HuH-7.5 (cell line): Measurements from ENCODE around the gene PPP2R5E.
"Not testable (repeated sequence)": the region's sequence is repeated elsewhere in the genome, so short reads cannot be mapped to it uniquely, and the experiment has no call there.

Source experiments
- DNase-seq: peaks from one replicate; pipeline ENCODE4 v3.0.0; 2011; ENCODE audit warnings: low spot score

Gene PPP2R5E

GRCh38 chr14:63375769-63376168 is 167.4 kb downstream of the PPP2R5E start:
- no peak for DNase-seq

DNA sequence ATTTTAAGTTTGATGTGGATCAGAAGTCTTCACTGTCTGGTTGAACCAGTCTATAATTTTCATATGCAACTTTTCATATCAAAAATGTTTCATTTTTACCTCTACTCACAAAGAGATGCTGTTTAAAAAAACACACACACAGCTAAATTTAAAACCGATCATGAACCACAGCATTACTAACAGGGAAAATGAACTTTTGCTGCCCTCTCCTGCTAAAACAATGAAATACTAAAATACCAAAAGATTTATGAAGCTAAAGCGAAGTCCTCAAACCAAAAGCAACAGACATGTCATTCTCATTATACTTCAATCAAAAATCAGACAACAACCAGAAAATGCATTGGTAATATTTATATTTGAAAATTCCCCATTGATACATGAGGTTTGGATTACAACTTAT is 171.6 kb downstream of the PPP2R5E start:
- not testable (repeated sequence) for DNase-seq

GRCh38 chr14:63371033-63371432 is 172.1 kb downstream of the PPP2R5E start:
- no peak for DNase-seq

- no peak for DNase-seq
These were observed 175.3 kb downstream of the PPP2R5E start for GRCh38 chr14:63367742-63368364.

DNA sequence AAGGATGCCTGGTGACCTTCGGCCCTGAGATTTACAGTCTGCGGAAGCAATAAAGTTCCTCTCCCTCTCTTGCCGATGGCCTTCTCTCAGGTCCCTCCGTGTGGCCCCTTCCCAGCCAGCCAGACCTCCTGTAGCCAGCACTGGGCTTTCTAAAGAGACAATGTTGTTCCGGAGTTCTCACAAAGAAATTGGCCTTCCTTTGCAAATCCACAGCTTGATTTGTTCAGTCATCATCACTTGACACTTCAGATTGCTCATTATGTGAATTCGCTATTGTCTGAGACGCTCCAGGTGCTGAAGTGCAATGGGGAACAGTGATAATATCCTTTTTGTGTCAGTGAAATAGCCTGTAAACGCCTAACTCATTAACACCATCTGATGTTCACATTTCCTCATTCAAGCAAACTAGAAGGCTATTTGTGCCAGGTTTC is 180.8 kb downstream of the PPP2R5E start:
- DNase-seq, result no peak

DNA sequence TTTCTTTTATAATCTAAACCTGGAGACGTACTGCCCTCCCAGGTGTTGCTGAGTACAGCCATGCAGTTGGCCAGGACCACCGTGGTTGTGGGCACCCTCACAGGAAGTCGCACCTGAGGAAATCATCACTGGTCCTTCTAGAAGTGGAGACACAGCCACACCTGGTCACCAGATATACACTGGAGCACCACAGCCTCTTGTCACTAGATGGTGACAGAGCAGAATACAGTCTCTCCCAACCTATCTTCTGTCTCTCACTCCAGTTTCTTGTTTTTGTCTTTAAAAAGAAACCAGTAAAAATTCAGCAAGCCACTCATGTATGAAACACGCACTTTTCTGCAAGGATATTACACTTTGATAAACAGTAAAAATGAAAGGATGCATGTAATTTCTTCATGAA is 181.4 kb downstream of the PPP2R5E start:
- DNase-seq, result no peak

DNA sequence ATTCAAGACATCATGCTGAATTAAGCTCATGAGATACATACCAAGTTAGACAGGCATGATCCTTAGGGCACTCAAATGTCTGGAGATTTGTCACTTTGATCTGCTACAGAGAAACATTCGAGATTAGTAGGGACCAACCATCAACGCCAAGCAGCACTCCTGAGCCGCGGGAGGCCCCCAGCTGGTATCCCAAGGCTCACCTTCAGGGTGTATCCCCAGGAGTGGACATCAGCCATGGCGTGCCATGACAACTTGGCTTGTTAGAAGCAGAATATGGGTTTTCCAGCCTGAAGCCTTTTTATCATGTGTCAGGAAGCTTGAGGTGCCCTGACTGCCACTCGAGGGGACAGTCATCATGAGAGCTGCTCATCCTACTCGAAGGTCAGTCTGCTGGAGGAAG is 185.3 kb downstream of the PPP2R5E start:
- no peak for DNase-seq

GRCh38 chr14:63345826-63346225 is 197.4 kb downstream of the PPP2R5E start:
- DNase-seq, result no peak

- DNase-seq, result no peak
These were observed 198.8 kb downstream of the PPP2R5E start for GRCh38 chr14:63344336-63344735.

GRCh38 chr14:63343878-63344277 is 199.3 kb downstream of the PPP2R5E start:
- DNase-seq, result no peak

DNA sequence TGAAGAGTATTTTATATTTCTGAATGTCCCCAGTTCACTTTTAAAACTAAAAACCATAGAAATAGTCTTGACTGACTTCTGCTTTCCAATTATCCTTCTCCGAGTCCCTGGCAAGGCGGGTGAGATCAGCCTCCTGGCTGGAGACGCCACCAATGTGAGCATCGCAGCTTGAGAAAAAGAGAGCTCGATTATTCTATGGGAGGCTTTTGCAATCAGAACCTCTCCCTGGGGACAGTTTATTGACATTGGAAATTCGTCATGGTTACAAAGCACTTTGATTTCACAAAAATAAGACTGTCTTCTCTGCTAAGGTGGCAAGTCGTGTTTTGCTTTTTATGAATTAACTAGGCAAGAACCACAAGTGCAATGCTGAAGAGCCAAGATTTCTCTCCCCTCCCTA is 200.8 kb downstream of the PPP2R5E start:
- DNase-seq, result no peak

DNA sequence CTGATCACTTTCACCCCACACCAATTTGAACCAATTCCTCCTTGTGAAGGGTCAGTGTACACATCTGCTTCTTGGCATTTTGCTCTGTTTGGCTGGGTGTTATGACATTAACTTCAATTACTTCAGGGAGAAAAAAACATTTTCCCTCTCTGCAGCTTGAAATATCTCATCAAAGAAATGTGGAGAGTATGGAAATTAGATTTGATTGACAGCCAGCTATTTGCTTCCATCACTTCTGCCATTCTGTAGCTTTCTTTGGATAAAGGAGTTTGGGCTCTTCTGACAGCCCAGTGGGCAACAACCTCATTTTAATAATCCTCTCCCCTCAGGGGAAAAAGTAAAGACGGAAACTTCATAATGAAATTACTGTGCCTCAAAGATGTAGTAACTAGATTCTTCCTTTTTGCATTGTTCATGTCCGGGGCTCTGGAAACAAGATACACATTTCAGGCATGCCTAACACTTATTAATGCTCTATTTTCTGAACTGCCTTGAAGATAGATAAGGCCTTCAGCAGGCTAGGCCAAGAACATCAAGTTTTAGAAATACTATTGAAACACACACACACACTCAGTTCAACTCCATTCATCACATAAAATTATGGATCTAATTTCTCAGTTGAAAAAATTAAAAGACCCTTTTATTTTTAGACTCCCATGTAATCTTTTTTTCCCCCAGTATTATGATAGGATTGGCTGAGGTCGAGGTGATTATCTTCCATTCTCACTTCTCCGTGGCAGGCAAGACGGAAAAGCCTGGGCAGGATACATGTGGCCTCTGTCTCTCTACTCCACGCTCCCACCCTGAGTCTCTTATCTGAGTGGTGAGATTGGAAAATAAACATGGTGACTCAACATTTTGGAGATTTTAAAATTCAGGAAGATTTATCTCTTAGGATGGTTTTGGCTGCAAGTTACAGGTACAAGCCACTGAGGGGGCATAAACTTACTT is 214.1 kb downstream of the PPP2R5E start:
- no peak for DNase-seq

DNA sequence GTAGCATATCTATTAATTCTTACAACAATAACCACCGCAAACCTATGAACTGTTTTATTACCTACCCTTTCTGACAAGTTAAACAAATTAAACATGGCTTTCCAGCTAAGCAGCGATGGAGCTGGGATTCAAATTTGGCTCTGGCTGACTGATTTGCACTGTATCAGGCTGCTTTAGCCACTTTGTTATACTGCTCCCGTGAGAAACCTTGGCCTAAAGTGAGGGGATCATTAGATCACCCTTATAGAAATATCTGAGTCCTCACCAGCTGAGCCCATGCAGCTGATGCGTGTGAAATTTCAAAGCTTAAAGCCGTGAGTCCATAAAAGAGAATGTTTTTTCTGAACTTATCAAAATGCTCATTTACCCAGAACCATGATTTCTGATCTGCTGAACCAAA is 216.3 kb downstream of the PPP2R5E start:
- no peak for DNase-seq

DNA sequence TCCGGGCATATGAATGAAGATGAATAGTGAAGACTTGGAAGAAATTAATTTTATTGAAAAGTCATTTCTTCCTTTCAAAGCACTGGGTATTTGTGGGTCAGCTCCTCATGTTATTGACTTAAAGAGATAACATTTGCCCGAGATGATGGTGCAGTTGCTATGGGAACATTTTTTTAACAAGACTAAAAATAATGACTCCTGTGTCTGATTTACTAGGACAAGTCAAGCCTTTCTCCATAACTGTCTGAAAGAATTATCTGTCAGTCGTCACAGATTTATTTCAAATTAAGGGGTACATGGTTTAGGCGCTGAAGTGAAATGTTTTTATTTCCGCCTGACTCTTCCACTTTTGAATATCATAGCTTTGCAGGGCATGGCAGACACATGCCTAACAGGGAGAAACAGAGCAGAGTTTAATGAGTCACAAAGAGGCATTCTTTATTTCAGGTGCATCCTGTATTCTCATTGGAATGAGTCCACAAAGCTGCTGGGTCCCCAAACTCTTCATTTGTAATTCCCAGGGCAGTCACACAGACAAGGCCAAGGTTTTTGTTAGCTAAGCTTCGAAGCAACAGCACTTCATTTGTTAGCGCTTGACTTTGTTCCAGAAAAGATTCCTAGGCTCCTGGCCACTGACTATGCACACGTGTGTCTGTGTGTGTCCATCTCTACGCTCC is 220.1 kb downstream of the PPP2R5E start:
- DNase-seq, result no peak

DNA sequence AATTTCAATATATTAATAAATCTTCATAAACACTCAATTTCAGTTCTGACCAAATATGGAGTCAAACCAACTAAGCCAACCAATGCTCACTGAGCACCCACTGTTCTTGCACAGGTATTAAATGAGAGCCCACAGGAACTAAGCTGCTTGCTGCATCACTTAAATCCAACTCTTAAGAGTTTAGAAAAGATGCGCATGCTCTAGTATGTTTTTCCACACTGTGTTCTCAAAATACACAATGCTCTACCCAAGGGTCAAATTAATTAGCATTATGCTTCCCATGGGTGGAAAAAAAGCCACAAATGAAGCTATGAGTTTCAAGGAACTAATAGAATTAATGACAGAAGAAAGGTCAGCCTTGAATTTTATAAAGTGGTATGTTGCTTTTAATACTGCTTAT is 220.7 kb downstream of the PPP2R5E start:
- DNase-seq, result no peak
